ENCODE results near the gene MRPS35.

MRPS35 gene

GRCh38 chr12:27772328-27773049, 61.9 kb downstream of the MRPS35 start:
- no peak for DNase-seq (ENCODE audit: low spot score)

GRCh38 chr12:27777141-27777540, 66.5 kb downstream of the MRPS35 start:
- no peak for DNase-seq (ENCODE audit: low spot score)

- DNase-seq (ENCODE audit: low spot score), result no peak
Measured at GRCh38 chr12:27778206-27778605, 67.6 kb downstream of the MRPS35 start.

- peak; percentile 17 for DNase-seq (ENCODE audit: low spot score)
Measured at GRCh38 chr12:27779416-27779919, 68.8 kb downstream of the MRPS35 start.

- DNase-seq (ENCODE audit: low spot score), result peak; percentile 90
Measured at GRCh38 chr12:27779920-27780611, 69.4 kb downstream of the MRPS35 start, which contains the start of the genes KLHL42 and MANSC4. KLHL42 (plus strand) TSS chr12:27780233; CDS start chr12:27780331, 98 bp downstream. MANSC4 (minus strand) TSS chr12:27780236; CDS start chr12:27771276, 8,960 bp downstream.

GRCh38 chr12:27780612-27781408, 70.2 kb downstream of the MRPS35 start:
- DNase-seq (ENCODE audit: low spot score), result peak; percentile 56

- DNase-seq (ENCODE audit: low spot score), result peak; percentile 25
Measured at GRCh38 chr12:27781680-27782079, 71.0 kb downstream of the MRPS35 start.

GRCh38 chr12:27782481-27782880, 71.8 kb downstream of the MRPS35 start:
- DNase-seq (ENCODE audit: low spot score), result no peak

GRCh38 chr12:27785882-27786570, 75.4 kb downstream of the MRPS35 start:
- DNase-seq (ENCODE audit: low spot score), result no peak

GRCh38 chr12:27787559-27787958, 76.9 kb downstream of the MRPS35 start:
- no peak for DNase-seq (ENCODE audit: low spot score)

- no peak for DNase-seq (ENCODE audit: low spot score)
Measured at GRCh38 chr12:27790179-27790578, 79.5 kb downstream of the MRPS35 start.

- DNase-seq (ENCODE audit: low spot score), result no peak
Measured at GRCh38 chr12:27794818-27795584, 84.4 kb downstream of the MRPS35 start.

- DNase-seq (ENCODE audit: low spot score), result no peak
Measured at GRCh38 chr12:27796128-27796527, 85.5 kb downstream of the MRPS35 start.

GRCh38 chr12:27797301-27798025, 86.8 kb downstream of the MRPS35 start:
- no peak for DNase-seq (ENCODE audit: low spot score)

GRCh38 chr12:27800819-27801218, 90.2 kb downstream of the MRPS35 start:
- DNase-seq (ENCODE audit: low spot score), result no peak

- DNase-seq (ENCODE audit: low spot score), result no peak
Measured at GRCh38 chr12:27801630-27802029, 91.0 kb downstream of the MRPS35 start.

GRCh38 chr12:27802511-27802910, 91.9 kb downstream of the MRPS35 start:
- no peak for DNase-seq (ENCODE audit: low spot score)

GRCh38 chr12:27802936-27803335, 92.3 kb downstream of the MRPS35 start:
- no peak for DNase-seq (ENCODE audit: low spot score)

GRCh38 chr12:27805238-27805637, 94.6 kb downstream of the MRPS35 start:
- DNase-seq (ENCODE audit: low spot score), result no peak

Measured in iPS-NIHi11 (cell line).